Head of caudate nucleus (tissue), 42 donors: ENCODE data around the gene LMF1.
A peak's percentile ranks its signal among the peaks of the same experiment; 100 is the strongest.

ENCODE experiments used
- DNase-seq, 42 donors: peaks; one replicate each; pipeline versions ENCODE4 v3.0.0 to v3.0.0-alpha.2; 2020 to 2021; ENCODE audit warnings: mixed read lengths in 7 of 42
- intact Hi-C: fragments of 100-400 bp; cut with DNase I; formaldehyde crosslinking; loops from one replicate; pipeline ENCODE4 v1.15.0; 2022

Gene LMF1

DNA sequence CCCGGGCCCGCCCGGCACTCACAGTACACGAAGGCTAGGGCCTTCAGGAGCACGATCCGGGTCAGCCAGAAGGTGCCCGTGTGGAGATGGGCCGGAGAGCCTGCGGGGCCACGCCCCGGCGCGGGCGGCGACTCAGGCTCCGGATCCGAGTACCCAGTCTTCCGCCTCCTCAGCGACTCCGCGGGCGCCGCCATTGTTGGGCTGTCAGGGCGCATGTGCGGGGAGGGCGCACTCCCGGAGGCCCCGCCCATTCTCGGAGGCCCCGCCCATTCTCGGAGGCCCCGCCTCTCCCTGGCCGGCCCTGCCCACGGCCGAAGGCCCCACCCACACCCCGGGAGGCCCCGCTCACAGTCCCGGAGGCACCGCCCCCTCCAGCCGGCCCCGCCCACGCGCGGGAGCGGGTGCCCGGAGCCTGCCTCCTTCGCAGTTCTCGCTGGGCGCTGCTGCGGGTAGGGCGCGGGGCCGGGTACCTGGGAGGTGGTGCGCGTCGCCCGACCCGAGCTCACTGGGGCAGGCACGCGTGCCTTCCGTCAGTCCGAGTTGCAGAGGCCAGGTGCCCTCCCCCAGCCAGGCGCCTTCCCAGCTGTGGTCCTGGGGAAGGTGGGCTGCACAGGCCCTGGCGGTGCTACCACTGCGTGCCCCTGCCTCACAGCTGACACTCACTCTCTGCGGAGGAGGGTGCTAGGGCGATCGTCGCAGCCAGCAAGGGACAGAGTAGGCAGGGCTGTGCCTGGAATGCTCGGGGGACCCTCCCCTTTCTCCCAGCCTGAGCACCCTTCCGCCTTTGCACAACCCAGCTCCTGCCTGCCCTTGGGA is at the start of gene LMF1:
TSS of gene LMF1 (minus strand) at position 219 of the 816 bp plus-strand sequence. CDS start at position 215, 4 bp downstream.
- peak; percentile 89 to 99 (median 98) for DNase-seq
- intact Hi-C loops, result loop anchor here (5.0 kb wide), 1 partner anchor 74 kb away; no protein-coding TSS in a partner anchor

DNA sequence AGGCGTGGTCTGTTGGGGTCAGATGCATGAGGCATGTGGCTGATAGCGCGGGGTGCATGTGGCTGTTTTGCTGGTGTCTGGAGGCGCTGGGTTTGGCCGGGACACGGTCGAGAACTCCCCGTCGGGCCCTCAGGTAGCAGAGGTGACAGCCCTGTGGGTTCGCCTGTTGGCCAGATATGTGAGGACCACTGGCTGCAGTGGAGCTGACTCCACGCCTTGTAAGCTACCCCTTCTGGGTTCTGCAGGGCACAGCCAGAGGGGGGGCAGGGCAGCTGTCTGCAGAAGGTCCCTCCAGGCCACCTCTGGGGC is 49.3 kb upstream of the LMF1 start:
- intact Hi-C loops, result no loop called here
- peak in 1 of 42 donors; percentile 14 for DNase-seq

DNA sequence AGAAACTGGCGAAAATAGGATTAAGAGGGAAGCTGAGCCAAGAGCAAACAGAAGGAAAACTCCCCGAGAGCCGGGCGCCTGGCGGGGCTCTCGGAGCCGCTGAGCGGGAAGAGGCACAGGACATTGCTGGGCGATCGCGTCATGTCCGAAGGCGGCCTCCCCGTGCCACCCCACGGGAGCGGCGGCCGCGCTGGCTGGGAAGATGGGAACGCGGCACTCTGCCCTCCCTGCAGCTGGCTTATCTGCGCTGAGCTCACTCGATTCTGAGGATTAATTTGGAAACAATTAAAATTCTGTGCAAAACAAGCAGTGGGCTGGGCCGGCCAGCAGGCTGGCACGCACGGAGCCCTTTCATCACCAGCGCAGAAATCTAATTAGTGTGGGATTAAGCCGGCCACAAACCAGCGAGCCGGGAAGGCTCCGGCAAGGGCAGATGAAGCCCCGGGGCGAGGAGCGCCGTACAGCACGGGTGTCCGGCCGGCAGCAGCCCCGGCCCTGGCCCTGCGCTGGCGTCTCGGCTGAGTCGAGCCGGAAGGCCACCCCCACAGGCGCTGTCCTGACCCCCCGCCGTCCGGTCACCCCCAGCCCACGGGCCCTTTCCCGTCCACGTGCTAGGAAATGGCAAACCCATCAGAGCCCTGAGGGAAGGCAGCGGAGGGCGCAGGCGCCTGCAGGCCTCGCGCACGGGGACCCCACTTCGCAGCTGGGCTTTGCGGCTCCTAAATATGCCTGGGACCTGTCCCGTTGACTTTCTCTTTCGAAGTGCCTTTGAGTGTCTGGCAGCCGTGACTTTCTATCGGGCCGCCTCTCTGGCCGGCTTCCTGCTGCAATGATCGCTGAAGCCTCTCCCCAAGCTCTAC is 48.7 kb upstream of the LMF1 start:
- intact Hi-C loops, result no loop called here
- peak; percentile 60 to 91 (median 81) for DNase-seq

DNA sequence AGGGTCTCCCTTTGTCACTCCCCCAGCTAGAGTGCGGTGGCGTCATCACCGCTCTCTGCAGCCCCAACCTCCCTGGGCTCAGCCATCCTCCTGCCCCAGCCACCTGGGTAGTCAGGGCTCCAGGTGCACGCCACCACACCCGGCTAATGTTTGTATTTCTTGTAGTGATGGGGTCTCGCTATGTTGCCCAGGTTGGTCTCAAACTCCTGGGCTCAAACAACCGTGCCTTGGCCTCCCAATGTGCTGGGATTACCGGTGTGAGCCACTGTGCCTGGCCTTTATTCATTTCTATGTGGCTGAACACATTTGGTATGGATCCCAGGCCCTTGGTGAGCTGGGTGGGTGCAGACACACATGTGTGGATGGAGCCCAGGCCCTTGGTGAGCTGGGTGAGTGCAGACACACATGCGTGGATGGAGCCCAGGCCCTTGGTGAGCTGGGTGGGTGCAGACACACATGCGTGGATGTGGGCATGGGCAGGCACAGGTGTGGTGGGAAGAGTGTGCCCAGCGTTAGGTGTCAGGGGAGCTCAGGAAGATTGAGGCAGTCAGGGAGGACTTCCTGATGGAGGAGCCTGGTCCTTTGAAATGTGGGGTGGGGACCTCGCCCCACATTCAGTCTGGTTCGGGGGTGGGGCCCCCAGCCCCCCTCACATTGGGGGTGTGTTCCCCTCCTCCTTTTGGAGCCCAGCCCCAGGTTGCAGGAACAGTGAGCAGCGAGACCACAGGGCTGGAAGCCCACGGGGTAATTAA is 47.8 kb upstream of the LMF1 start:
- intact Hi-C loops, result no loop called here
- no peak for DNase-seq

DNA sequence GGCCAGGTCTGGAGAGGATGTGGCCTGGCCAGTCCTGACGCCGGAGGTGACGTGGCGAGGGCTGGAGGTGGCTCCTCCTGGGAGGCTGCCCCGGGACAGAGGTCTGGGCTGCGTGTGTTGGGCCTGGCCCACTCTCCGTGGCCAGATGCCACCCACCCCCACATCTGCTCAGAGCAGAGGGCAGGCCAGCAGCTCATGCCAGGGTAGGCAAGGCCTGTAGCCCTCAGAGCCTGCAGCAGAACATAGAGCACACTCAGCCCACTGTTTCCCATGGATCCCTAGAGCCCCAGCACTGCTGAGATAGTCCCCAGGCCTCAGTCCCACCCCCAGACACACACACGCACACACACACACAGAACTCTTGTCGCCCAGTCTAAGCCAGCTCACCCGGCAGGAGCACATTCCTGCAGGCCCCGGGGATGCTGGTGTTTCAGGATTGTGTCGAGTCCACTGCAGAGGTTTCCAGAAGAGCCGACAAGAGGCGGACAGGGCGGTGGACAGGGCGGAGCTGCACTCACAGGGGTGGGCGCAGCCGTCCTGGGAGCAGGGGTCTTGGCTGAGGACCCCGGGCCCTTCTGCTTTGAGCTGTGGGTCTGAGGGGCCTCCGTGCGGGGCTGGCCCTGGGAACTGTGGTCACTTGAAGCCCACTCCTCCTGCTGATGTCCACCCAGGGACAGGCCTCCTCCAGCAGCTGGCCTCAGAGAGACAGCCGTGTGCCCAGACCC is 44.1 kb upstream of the LMF1 start:
- intact Hi-C loops, result no loop called here
- DNase-seq, result peak in 6 of 42 donors; percentile 14 to 54 (median 34)

DNA sequence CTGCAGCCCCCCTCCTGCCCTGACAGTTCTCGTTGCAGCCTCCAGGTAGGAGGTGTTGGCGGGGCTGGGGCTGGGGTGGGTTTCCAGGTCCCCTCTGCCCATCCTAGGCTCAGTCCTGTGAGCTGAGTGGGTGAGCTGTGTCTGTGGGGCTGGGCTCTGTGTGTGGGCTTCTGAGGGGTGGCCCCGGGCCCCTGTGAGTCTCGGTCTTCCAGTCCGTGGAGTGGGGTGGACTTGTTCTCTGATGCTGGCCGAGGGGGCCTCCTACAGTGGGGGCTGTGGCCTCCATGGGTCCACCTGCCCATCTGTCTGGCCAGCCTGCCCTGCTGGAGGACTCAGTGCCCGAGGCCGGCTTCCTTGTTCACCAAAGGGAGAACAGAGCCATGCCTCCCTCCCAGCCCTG is 43.4 kb upstream of the LMF1 start:
- intact Hi-C loops, result no loop called here
- DNase-seq, result no peak

DNA sequence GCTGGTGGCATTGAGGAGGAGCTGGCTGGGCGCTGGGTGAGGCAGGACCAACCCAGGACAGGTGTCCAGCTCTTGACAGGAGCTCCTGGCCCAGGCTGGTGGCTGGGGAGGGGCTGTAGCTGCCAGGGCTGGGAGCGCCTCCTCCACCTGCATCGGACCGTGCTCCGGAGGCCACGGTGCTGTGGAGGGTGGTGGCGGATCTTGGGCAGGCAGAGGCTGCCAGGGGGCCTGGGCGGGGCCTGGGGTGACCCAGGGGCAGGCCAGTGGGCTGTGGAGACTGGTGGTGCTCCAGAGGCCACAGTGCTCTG is 42.8 kb upstream of the LMF1 start:
- DNase-seq, result no peak
- intact Hi-C loops, result no loop called here

DNA sequence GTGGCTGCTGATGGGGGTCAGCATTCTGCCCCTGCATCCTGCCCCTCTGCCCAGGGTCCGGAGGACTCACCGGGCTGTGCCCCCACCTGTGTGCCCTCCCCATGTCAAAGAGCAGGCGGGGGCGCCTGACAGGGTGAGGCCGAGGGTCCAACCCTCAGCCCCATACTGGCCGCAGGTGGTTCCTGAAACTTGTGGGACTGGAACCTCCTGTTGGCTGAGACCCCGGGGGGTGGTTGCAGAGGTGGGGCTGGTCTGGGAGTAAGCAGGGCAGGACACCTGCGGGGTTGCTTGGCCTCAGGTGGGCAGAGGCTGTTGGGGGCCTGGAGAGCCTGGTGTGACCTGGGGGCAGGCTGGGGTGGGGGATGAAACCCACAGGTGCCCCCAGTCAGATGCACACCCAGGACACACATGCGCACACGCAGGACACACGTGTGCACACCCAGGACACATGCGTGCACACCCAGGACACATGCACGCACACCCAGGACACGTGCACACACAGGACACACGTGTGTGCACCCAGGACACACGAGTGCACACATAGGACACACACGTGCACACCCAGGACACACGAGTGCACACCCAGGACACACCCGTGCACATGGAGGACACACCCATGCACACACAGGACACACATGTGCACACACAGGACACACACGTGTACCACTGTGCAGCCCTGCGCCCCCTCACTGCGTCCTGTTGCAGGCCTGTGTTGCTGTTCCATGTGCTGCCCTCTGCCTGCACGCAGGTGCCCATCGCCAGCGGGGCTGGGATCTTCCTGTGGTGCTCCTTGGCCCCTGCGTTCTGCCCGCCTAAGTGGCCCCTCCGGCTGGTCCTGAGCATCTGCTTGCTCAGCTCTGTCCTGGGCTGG is 42.2 kb upstream of the LMF1 start:
- intact Hi-C loops, result no loop called here
- no peak for DNase-seq

GRCh38 chr16:1012135-1012534 is 41.4 kb upstream of the LMF1 start:
- no peak for DNase-seq
- intact Hi-C loops, result no loop called here

DNA sequence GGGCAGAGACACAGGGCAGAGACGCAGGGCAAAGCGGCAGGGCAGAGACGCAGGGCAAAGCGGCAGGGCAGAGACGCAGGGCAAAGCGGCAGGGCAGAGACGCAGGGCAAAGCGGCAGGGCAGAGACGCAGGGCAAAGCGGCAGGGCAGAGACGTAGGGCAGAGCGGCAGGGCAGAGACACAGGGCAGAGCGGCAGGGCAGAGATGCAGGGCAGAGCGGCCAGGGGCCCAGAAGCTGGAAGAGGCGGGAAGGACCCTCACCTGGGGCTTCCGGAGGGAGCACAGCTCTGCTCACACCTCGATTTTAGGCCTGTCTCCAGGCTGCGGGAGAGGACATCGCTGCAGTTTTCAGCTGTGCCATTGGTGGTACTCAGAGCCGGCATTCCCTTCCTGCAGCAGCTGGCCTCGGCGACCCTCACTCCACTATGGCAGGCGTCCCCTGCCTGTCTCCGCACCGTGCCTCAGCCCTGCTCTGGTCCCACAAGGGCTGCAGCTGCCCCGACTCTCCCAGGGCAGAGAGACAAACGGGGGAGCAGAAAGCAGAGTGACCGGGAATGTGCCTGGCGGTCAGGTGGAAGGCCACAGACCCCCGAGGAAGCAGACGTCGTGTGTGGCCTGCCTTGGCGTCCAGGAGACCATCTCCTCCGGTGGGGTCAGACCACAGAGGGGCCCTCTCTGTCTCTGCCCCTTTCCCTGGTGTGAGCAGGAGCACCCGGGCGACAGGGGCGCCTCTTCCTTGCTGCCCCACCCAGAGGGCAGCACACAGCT is 40.7 kb upstream of the LMF1 start:
- intact Hi-C loops, result no loop called here
- DNase-seq, result no peak

DNA sequence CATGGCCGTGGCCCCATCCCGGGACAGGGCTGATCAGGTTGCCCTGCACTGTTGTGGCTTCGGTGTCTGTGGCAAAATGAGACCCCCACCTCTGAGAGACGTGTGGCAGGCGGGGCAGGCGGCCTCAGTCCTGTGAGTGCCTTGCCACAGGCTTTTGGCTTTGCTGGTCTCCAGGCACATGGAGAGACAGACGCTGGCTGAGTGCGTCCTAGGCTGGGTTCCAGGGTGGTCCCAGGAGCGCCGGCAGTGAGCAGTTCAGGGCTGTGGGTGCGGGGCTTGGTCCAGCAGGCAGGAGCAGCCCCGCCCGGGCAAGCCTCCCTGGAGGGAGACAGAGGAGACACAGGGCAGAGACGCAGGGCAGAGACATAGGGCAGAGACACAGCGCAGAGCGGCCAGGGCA is 40.0 kb upstream of the LMF1 start:
- DNase-seq, result no peak
- intact Hi-C loops, result no loop called here

DNA sequence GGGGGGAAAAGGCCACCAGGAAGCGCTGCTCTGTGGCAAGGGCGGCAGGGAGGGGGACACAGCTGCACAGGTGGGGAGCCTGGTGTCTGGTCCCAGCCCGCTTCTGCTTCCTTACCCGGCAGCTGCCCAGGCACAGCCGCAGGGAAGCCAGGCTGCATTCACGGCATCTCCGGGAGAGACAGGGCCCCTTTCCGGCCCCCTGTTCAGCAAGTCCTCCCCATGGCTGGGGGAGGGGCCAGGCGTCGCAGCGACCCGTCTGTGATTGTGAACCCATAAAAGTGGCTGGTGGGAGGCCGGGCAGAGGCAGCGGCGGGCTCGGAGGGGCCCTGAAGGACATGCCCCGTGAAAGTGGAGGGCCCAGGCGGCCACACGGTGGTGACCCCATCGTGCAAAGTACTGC is 39.5 kb upstream of the LMF1 start:
- DNase-seq, result no peak
- intact Hi-C loops, result no loop called here

DNA sequence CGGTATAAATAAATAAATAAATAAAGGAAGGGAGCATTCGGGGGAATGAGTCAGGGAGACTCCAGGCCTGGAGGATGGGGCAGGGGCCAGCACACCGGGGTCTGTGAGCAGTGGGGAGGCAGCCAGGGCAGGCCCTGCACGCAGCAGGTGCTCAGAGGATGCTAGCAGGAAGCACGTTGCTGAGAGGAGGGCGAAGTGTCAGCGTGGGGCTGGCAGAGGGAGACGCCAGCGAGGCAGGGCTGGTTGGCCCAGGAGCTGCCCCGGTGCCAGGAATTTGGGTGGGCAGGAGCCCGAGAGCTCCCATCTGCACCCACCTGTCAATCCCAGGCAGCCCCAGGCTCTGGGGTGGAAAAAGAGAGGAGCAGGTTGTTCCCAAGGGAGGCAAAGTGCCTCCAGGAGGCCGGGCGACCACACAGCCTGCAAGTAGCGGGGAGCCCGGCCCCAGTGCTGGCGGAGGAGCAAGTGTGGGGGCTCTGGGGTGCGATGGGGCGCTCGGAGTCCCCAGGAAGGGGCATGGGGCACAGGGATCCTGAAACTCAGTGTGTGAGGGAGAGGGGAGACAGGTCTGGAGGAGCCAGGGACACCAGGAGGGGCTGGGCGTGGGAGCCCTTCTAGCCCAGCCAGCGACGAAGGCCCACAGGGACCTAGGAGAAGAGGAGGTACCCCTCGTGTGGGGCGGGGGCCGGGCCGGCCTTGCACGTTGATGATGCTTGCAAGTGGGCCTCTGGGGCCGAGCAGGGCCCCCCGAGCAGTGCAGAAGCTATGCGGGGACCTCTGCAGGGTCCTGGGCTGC is 38.8 kb upstream of the LMF1 start:
- intact Hi-C loops, result no loop called here
- DNase-seq, result no peak

DNA sequence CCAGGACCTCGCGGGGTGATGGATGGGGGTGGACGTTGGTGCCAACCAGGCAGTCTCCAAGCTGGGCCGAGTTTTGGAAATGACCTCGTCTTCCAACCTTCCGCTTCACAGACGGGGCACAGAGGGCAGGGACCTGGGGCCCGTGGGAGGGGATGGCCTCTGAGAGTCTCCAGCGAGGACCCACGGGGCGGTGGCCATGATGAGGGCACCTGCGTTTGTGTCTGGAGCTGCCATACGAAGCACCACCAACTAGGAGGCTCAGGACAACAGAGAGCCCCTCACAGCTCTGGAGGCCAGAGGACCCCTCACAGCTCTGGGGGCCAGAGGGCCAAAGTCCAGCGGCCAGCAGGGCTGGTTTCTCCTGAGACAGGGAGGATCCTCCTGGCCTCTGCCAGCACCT is 37.3 kb upstream of the LMF1 start:
- no peak for DNase-seq
- intact Hi-C loops, result no loop called here

DNA sequence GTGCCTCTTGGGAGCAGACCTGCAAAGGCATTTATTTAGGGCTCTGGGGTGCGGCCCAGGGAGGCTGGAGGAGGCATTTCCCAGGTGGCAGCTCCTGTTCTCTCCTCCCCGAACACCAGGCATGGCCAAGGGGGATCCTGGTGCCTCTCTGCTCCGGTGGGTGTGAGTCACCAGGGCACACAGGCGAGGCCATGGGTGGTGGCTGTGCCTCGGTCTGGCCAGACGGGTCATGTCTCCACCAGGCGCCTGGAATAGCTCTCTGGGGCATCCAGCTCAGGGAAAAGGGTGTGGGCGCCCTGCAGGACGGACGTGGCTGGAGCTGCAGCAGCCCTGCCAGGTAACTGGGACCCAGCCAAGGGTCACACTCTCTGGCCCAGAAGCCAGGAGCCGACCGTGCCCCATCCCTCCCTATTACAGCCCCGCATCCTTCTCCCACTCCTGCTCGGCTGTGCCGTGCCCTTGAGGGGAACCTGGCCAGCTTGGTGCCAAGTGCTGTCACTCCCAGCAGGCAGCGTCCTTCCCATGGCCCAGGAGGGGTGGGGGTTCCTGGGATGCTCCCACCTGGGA is 36.6 kb upstream of the LMF1 start:
- intact Hi-C loops, result no loop called here
- no peak for DNase-seq

GRCh38 chr16:1006781-1007180 is 36.0 kb upstream of the LMF1 start:
- intact Hi-C loops, result no loop called here
- DNase-seq, result no peak

GRCh38 chr16:1005286-1005685 is 34.5 kb upstream of the LMF1 start:
- no peak for DNase-seq

More at GRCh38 chr16:1005286-1005685, 34.5 kb upstream of the LMF1 start:
- intact Hi-C loops, result no loop called here
